Measurements from ENCODE around the gene EVC2. TPM values are rescaled to one million over a fixed set of nuclear protein-coding genes. Genes with fewer than 3 reads are reported as not detected.

EVC2 gene
- total and polyA plus RNA-seq, 10 of the 15 experiments (the other 5 are each of a cell fraction or from before 2014, with no cell fraction given): 0.34 to 10.4 (median 5.6) TPM

DNA sequence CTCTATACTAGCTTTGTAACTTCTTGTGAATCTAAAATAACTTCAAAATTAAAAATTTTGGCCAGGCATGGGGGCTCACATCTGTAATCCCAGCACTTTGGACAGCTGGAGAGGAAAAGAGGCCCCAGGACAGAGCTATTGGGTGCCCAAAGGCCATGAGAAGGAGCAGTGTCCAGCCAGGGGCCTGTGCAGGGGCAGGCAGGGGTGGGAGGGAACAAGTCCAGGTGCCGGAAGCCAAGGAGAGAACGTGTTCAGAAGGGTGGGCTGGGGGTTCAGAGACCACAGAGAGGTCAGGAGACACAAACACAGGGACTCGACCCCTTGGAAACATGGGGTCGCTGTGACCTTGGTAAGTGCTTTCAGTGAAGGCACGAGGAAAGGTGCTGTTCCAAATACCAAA, 138.9 kb downstream of the EVC2 start (continued):
- TF ChIP-seq, protein P1, sequence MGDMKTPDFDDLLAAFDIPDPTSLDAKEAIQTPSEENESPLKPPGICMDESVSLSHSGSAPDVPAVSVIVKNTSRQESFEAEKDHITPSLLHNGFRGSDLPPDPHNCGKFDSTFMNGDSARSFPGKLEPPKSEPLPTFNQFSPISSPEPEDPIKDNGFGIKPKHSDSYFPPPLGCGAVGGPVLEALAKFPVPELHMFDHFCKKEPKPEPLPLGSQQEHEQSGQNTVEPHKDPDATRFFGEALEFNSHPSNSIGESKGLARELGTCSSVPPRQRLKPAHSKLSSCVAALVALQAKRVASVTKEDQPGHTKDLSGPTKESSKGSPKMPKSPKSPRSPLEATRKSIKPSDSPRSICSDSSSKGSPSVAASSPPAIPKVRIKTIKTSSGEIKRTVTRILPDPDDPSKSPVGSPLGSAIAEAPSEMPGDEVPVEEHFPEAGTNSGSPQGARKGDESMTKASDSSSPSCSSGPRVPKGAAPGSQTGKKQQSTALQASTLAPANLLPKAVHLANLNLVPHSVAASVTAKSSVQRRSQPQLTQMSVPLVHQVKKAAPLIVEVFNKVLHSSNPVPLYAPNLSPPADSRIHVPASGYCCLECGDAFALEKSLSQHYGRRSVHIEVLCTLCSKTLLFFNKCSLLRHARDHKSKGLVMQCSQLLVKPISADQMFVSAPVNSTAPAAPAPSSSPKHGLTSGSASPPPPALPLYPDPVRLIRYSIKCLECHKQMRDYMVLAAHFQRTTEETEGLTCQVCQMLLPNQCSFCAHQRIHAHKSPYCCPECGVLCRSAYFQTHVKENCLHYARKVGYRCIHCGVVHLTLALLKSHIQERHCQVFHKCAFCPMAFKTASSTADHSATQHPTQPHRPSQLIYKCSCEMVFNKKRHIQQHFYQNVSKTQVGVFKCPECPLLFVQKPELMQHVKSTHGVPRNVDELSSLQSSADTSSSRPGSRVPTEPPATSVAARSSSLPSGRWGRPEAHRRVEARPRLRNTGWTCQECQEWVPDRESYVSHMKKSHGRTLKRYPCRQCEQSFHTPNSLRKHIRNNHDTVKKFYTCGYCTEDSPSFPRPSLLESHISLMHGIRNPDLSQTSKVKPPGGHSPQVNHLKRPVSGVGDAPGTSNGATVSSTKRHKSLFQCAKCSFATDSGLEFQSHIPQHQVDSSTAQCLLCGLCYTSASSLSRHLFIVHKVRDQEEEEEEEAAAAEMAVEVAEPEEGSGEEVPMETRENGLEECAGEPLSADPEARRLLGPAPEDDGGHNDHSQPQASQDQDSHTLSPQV (IDR thresholded peaks at IDR 0.05): no peak
- no peak for TF ChIP-seq TCF3 (IDR thresholded peaks at IDR 0.05; ENCODE audit: borderline replicate concordance, insufficient read depth, low read depth, low read length)
- TF ChIP-seq, protein P2, sequence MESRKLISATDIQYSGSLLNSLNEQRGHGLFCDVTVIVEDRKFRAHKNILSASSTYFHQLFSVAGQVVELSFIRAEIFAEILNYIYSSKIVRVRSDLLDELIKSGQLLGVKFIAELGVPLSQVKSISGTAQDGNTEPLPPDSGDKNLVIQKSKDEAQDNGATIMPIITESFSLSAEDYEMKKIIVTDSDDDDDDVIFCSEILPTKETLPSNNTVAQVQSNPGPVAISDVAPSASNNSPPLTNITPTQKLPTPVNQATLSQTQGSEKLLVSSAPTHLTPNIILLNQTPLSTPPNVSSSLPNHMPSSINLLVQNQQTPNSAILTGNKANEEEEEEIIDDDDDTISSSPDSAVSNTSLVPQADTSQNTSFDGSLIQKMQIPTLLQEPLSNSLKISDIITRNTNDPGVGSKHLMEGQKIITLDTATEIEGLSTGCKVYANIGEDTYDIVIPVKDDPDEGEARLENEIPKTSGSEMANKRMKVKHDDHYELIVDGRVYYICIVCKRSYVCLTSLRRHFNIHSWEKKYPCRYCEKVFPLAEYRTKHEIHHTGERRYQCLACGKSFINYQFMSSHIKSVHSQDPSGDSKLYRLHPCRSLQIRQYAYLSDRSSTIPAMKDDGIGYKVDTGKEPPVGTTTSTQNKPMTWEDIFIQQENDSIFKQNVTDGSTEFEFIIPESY (IDR thresholded peaks at IDR 0.05): no peak
- TF ChIP-seq NFIC (IDR thresholded peaks at IDR 0.05; ENCODE audit: low read depth, low read length): no peak
- no peak for TF ChIP-seq RAD51 (IDR thresholded peaks at IDR 0.05)
- TF ChIP-seq, protein P3, sequence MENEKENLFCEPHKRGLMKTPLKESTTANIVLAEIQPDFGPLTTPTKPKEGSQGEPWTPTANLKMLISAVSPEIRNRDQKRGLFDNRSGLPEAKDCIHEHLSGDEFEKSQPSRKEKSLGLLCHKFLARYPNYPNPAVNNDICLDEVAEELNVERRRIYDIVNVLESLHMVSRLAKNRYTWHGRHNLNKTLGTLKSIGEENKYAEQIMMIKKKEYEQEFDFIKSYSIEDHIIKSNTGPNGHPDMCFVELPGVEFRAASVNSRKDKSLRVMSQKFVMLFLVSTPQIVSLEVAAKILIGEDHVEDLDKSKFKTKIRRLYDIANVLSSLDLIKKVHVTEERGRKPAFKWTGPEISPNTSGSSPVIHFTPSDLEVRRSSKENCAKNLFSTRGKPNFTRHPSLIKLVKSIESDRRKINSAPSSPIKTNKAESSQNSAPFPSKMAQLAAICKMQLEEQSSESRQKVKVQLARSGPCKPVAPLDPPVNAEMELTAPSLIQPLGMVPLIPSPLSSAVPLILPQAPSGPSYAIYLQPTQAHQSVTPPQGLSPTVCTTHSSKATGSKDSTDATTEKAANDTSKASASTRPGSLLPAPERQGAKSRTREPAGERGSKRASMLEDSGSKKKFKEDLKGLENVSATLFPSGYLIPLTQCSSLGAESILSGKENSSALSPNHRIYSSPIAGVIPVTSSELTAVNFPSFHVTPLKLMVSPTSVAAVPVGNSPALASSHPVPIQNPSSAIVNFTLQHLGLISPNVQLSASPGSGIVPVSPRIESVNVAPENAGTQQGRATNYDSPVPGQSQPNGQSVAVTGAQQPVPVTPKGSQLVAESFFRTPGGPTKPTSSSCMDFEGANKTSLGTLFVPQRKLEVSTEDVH (IDR thresholded peaks at IDR 0.05; ENCODE audit: low read depth, partially characterized antibody): no peak
- no peak for TF ChIP-seq POLR2AphosphoS2 (IDR thresholded peaks at IDR 0.05; ENCODE audit: low read depth, low read length)
- TF ChIP-seq SP1 (IDR thresholded peaks at IDR 0.05; ENCODE audit: low read depth, low read length): no peak
- TF ChIP-seq LARP7 (IDR thresholded peaks at IDR 0.05): no peak

All from GM12878 (cell line).